ENCODE results near the gene NTRK2. TPM values are rescaled to one million over a fixed set of nuclear protein-coding genes. Genes with fewer than 3 reads are reported as not detected.

Gene NTRK2
- total RNA-seq, 1 donor from 2014 or later = 1.5 TPM

DNA sequence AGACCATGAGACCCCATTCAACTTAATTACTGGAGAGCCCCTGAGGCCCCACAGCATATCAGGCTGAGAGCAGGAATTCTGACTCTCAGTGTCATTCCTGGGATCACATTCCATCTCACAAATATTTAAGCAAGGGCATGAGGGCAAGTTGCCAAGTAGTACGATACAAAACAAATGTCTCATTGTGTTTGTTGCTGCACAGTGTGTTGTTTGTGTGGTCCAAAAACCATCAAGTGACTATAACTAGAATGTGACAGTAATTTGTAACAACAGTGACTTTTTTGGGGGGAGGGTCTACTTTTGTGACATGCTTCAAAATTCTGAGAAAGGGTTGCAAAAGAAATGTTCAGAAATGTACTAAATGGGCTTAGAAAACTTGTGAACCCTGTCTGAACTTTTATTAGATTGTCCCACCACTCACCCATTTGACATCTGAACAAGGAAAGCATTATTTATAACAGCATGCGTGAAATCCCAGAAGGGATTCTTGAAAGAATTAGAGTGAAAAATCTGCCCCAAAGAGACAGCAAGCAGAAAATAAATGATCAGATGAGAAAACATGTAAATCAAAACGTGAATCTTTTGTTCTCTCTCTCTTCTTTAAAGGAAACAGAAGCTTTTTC lies 347.0 kb downstream of the NTRK2 start:
- H3K27me3 ChIP-seq (ENCODE audit: control insufficient read depth, insufficient read depth, low read length) = peaks cover 3% of the 10 kb centered on the region
- no peak overlapping the region for H3K4me3 ChIP-seq (ENCODE audit: low read depth, low read length)
- H3K36me3 ChIP-seq (ENCODE audit: control insufficient read depth, insufficient read depth, low read length) = no peaks in the 10 kb centered on the region
- TF ChIP-seq, protein P1, sequence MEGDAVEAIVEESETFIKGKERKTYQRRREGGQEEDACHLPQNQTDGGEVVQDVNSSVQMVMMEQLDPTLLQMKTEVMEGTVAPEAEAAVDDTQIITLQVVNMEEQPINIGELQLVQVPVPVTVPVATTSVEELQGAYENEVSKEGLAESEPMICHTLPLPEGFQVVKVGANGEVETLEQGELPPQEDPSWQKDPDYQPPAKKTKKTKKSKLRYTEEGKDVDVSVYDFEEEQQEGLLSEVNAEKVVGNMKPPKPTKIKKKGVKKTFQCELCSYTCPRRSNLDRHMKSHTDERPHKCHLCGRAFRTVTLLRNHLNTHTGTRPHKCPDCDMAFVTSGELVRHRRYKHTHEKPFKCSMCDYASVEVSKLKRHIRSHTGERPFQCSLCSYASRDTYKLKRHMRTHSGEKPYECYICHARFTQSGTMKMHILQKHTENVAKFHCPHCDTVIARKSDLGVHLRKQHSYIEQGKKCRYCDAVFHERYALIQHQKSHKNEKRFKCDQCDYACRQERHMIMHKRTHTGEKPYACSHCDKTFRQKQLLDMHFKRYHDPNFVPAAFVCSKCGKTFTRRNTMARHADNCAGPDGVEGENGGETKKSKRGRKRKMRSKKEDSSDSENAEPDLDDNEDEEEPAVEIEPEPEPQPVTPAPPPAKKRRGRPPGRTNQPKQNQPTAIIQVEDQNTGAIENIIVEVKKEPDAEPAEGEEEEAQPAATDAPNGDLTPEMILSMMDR (IDR thresholded peaks at IDR 0.05; ENCODE audit: insufficient read depth, low read length, poor library complexity, severe bottlenecking) = no peak
- DNase-seq (ENCODE audit: low read depth) = no peak

DNA sequence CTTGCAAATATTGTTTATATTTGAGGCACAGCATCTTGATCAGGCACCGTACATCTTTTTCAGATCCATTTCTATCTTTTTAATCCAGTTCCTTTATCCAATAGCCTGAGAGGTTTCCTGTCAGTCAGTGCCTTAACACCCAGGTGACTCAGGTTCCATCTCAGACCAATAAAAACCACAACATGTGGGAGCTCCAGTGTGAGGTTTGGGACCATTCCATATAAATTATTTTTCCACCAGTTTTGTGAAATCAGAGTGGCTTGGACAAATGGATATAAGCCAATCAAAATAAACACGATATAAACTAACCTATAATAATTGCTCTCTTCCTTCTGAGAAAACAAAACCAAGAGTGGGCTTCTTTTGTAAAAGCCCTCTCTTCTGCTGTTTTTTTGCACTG lies 351.3 kb downstream of the NTRK2 start:
- TF ChIP-seq, protein P1 (IDR thresholded peaks at IDR 0.05; ENCODE audit: insufficient read depth, low read length, poor library complexity, severe bottlenecking) = no peak
- DNase-seq (ENCODE audit: low read depth) = no peak
- peaks cover 3% of the 10 kb centered on the region for H3K27me3 ChIP-seq (ENCODE audit: control insufficient read depth, insufficient read depth, low read length)

DNA sequence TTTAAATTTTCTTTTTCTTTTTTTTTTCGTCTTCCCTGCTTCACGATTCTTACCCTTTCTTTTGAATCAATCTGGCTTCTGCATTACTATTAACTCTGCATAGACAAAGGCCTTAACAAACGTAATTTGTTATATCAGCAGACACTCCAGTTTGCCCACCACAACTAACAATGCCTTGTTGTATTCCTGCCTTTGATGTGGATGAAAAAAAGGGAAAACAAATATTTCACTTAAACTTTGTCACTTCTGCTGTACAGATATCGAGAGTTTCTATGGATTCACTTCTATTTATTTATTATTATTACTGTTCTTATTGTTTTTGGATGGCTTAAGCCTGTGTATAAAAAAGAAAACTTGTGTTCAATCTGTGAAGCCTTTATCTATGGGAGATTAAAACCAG lies 352.2 kb downstream of the NTRK2 start:
- H3K27me3 ChIP-seq (ENCODE audit: control insufficient read depth, insufficient read depth, low read length) = peaks cover 3% of the 10 kb centered on the region
- H3K36me3 ChIP-seq (ENCODE audit: control insufficient read depth, insufficient read depth, low read length) = no peaks in the 10 kb centered on the region
- no peak for DNase-seq (ENCODE audit: low read depth)
- no peak overlapping the region for H3K4me3 ChIP-seq (ENCODE audit: low read depth, low read length)
- TF ChIP-seq, protein P1 (IDR thresholded peaks at IDR 0.05; ENCODE audit: insufficient read depth, low read length, poor library complexity, severe bottlenecking) = no peak

More for the DNA sequence above, 351.3 kb downstream of the NTRK2 start:
- H3K4me3 ChIP-seq (ENCODE audit: low read depth, low read length) = no peak overlapping the region
- no peaks in the 10 kb centered on the region for H3K36me3 ChIP-seq (ENCODE audit: control insufficient read depth, insufficient read depth, low read length)

DNA sequence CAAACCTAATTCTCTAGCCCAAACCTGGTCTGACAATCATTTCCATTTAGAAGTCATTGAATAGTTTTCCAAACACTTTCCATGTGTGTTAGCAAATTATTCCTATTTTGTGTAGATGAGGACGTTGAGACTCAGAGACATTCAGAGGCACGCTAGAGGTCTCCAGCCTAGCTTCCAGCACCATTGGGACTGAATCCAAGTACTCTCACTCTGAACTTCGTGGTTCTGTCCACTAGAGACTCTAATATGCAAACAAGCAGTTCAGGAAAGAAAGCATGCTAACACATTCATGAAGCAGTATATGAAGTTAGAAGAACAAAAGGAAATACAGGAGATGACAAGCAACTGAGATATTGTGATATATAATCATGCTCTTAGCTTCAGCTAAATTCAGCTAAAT lies 354.8 kb downstream of the NTRK2 start:
- no peaks in the 10 kb centered on the region for H3K27me3 ChIP-seq (ENCODE audit: control insufficient read depth, insufficient read depth, low read length)
- H3K36me3 ChIP-seq (ENCODE audit: control insufficient read depth, insufficient read depth, low read length) = no peaks in the 10 kb centered on the region
- TF ChIP-seq, protein P1 (IDR thresholded peaks at IDR 0.05; ENCODE audit: insufficient read depth, low read length, poor library complexity, severe bottlenecking) = no peak
- no peak for DNase-seq (ENCODE audit: low read depth)
- no peak overlapping the region for H3K4me3 ChIP-seq (ENCODE audit: low read depth, low read length)

DNA sequence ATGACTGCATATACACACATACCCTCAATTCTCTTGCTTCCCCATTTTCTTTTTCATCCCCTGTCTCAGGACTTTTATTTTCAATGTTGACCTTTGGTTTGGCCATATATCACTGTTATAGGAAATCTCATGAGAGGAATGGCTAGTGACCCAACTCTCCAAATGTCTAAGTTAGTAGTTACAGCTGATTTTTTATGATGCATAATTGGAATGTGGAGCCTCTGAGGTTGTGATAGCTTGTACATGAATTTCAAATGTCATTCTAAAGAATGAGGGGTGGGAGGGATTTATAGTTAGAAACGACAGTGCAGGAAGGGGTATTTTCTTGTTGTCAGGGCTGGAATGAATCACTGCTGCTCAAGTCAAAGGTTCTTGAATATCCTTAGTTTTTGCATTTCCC lies 356.1 kb downstream of the NTRK2 start:
- TF ChIP-seq, protein P1 (IDR thresholded peaks at IDR 0.05; ENCODE audit: insufficient read depth, low read length, poor library complexity, severe bottlenecking) = no peak
- Histone ChIP-seq H3K27me3 (ENCODE audit: control insufficient read depth, insufficient read depth, low read length) (no peaks in the 10 kb centered on the region), H3K4me3 (ENCODE audit: low read depth, low read length) (no peak overlapping the region), H3K36me3 (ENCODE audit: control insufficient read depth, insufficient read depth, low read length) (no peaks in the 10 kb centered on the region)
- no peak for DNase-seq (ENCODE audit: low read depth)

DNA sequence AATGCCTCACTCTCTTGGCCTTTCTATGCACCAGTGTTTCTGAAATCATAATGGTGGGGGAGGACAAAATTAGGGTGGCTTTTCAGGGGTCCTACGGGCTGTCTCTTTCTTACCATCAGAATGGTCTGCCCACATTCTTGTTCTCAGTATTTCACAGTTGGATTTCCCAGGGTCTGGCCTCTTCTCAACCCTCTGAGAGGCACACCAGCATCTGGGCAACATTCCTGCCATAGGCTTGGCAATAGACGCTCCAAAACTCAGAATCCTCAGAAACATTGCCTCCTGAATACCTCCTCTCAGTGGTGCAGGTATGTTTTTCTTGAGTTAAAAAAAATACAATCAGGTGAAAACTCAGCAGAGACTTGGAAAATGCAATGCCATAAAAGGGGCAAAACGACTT lies 358.3 kb downstream of the NTRK2 start:
- TF ChIP-seq, protein P1 (IDR thresholded peaks at IDR 0.05; ENCODE audit: insufficient read depth, low read length, poor library complexity, severe bottlenecking) = no peak
- Histone ChIP-seq H3K4me3 (ENCODE audit: low read depth, low read length) (no peak overlapping the region), H3K27me3 (ENCODE audit: control insufficient read depth, insufficient read depth, low read length) (no peaks in the 10 kb centered on the region), H3K36me3 (ENCODE audit: control insufficient read depth, insufficient read depth, low read length) (no peaks in the 10 kb centered on the region)
- DNase-seq (ENCODE audit: low read depth) = no peak

All from kidney epithelial cell (primary cell).